HUES6 (cell line): ENCODE measurements around the gene EEFSEC.

ENCODE experiments used
- H3K27ac ChIP-seq: 2 replicates; pipeline ENCODE4 v1.7.0; 2013; ENCODE audit warnings: low read depth, mild to moderate bottlenecking, low read length, inconsistent platforms
- H3K27me3 ChIP-seq: 2 replicates; pipeline ENCODE4 v1.6.1; 2013; ENCODE audit warnings: low read length; ENCODE audit not compliant: control insufficient read depth, insufficient read depth
- H3K36me3 ChIP-seq: 2 replicates; pipeline ENCODE4 v1.6.1; 2013; ENCODE audit warnings: low read length; ENCODE audit not compliant: control insufficient read depth, insufficient read depth
- H3K4me1 ChIP-seq: 2 replicates; pipeline ENCODE4 v1.6.1; 2013; ENCODE audit warnings: low read length; ENCODE audit not compliant: control insufficient read depth, insufficient read depth
- H3K4me3 ChIP-seq: 2 replicates; pipeline ENCODE4 v1.5.1; 2013; ENCODE audit warnings: low read depth, low read length
- H3K9ac ChIP-seq: one replicate; pipeline ENCODE4 v1.6.1; 2013; ENCODE audit warnings: mild to moderate bottlenecking, low read length
- H3K9me3 ChIP-seq: 2 replicates; pipeline ENCODE4 v1.6.1; 2013; ENCODE audit warnings: low read depth, low read length; ENCODE audit not compliant: control insufficient read depth, insufficient read depth

Gene EEFSEC

GRCh38 chr3:128321418-128321817 is 168.1 kb downstream of the EEFSEC start:
- Histone ChIP-seq H3K9me3 (no peaks in the 10 kb centered on the region), H3K27me3 (no peaks in the 10 kb centered on the region), H3K9ac (no peak overlapping the region), H3K4me1 (no peaks in the 10 kb centered on the region), H3K36me3 (no peaks in the 10 kb centered on the region), H3K4me3 (no peak overlapping the region), H3K27ac (no peak overlapping the region)

DNA sequence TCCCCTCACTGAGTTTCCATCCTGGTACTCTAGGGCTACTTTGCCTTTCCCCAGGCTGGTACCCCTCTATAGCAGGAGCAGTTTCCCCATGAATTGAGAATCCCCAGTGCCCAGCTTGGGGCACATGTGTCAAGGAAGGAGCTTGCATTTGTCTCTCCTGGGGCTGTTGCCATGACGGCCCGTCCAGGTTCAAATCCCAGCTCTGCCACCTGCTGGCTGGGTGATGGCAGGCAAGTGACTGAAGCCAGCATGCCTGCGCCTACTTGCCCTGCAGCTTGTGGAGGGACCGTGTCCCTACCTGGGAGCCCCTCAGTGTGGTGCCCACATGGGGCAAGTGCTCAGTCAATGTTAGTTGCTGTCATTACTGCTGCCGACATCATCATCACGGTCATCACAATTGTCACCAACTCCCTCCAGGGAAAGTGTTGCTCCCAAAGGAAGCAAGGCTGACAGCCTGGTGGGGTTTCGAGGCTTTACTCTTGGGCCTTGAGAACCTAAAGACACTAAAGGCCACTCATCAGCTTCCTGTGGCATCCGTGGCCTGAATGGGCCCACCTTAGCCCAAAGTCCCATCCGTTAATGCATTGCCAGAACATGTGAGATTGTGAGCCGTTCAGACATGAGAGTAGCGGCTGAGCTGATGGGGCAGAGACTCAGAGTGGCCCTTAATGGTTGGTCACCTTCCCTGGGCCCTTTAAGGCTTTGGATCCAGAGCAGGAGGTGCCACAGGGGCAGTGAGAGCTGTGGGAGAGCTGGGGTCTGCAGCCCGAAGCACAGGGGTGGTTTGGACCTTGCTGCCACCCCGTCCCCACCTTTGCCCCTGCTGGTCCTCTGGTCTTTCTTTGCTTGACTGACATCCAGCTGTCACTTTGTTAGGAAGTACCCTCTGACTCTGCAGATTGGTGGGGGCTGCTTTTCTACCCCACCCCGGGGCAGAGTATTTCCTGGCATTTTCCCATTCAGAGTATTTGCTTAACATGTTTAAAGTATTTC is 169.0 kb downstream of the EEFSEC start:
- Histone ChIP-seq H3K4me3 (no peak overlapping the region), H3K36me3 (no peaks in the 10 kb centered on the region)

GRCh38 chr3:128323206-128324081 is 170.2 kb downstream of the EEFSEC start:
- Histone ChIP-seq H3K27ac (no peak overlapping the region), H3K9me3 (no peaks in the 10 kb centered on the region), H3K4me1 (no peaks in the 10 kb centered on the region), H3K27me3 (no peaks in the 10 kb centered on the region), H3K9ac (no peak overlapping the region), H3K36me3 (no peaks in the 10 kb centered on the region), H3K4me3 (no peak overlapping the region)

More for the DNA sequence above, 169.0 kb downstream of the EEFSEC start:
- no peaks in the 10 kb centered on the region for H3K4me1 ChIP-seq
- no peak overlapping the region for H3K9ac ChIP-seq
- H3K27me3 ChIP-seq = no peaks in the 10 kb centered on the region
- no peak overlapping the region for H3K27ac ChIP-seq
- no peaks in the 10 kb centered on the region for H3K9me3 ChIP-seq

DNA sequence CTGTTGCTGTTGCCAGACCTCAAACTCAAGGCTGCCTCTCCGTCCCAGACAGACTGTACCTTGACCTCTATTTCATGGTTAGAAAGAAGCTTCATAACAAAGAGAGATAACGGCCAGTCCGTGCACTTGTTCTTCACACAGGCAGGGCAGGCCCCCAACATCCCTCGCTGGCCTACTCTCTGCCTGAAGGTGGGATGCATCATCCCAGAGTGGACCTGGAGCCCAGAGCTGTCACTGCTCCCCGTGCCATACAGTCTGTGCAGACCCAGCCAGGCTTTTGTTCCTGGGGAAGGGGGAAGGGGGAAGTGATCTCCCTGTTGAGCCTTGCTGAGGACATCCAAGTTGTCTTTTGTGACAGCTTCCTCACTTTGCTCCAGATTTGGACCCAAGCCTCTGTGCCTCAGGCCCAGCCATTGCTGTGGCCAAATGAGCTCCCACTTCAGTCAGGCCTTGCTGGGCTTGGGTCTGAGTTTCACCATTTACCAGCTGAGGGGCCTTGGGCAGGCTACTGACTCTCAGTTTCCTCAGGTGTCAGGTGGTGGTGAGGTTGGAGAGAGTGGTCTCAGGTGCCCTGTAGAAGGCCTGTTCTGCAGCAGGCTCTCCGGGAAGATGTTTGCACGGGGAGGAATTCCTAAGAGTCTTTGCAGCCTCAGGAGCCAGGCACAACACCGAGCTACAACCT is 171.8 kb downstream of the EEFSEC start:
- no peaks in the 10 kb centered on the region for H3K27me3 ChIP-seq
- H3K4me3 ChIP-seq = no peak overlapping the region
- H3K27ac ChIP-seq = no peak overlapping the region
- no peaks in the 10 kb centered on the region for H3K36me3 ChIP-seq
- H3K9me3 ChIP-seq = no peaks in the 10 kb centered on the region
- no peak overlapping the region for H3K9ac ChIP-seq
- H3K4me1 ChIP-seq = no peaks in the 10 kb centered on the region

GRCh38 chr3:128326051-128326823 is 173.0 kb downstream of the EEFSEC start:
- H3K27ac ChIP-seq = no peak overlapping the region
- H3K27me3 ChIP-seq = no peaks in the 10 kb centered on the region
- no peak overlapping the region for H3K9ac ChIP-seq
- no peaks in the 10 kb centered on the region for H3K36me3 ChIP-seq
- H3K9me3 ChIP-seq = no peaks in the 10 kb centered on the region
- H3K4me3 ChIP-seq = no peak overlapping the region
- H3K4me1 ChIP-seq = no peaks in the 10 kb centered on the region

GRCh38 chr3:128327606-128328031 is 174.3 kb downstream of the EEFSEC start:
- no peaks in the 10 kb centered on the region for H3K9me3 ChIP-seq
- H3K4me3 ChIP-seq = no peak overlapping the region
- H3K27ac ChIP-seq = no peak overlapping the region
- no peak overlapping the region for H3K9ac ChIP-seq
- H3K27me3 ChIP-seq = no peaks in the 10 kb centered on the region
- no peaks in the 10 kb centered on the region for H3K36me3 ChIP-seq
- no peaks in the 10 kb centered on the region for H3K4me1 ChIP-seq

GRCh38 chr3:128328546-128329458 is 175.5 kb downstream of the EEFSEC start:
- no peaks in the 10 kb centered on the region for H3K36me3 ChIP-seq
- H3K9me3 ChIP-seq = no peaks in the 10 kb centered on the region
- no peak overlapping the region for H3K4me3 ChIP-seq
- no peak overlapping the region for H3K9ac ChIP-seq
- H3K27me3 ChIP-seq = no peaks in the 10 kb centered on the region
- no peak overlapping the region for H3K27ac ChIP-seq
- no peaks in the 10 kb centered on the region for H3K4me1 ChIP-seq

GRCh38 chr3:128329491-128330213 is 176.4 kb downstream of the EEFSEC start:
- Histone ChIP-seq H3K4me3 (no peak overlapping the region), H3K9me3 (no peaks in the 10 kb centered on the region), H3K9ac (no peak overlapping the region), H3K27me3 (no peaks in the 10 kb centered on the region), H3K36me3 (no peaks in the 10 kb centered on the region), H3K4me1 (no peaks in the 10 kb centered on the region), H3K27ac (no peak overlapping the region)

- H3K4me1 ChIP-seq = peaks cover 1% of the 10 kb centered on the region; the same call in 1 of the 2 replicates
- H3K27ac ChIP-seq = no peak overlapping the region
- no peaks in the 10 kb centered on the region for H3K36me3 ChIP-seq
- H3K4me3 ChIP-seq = no peak overlapping the region
- H3K9ac ChIP-seq = no peak overlapping the region
- H3K9me3 ChIP-seq = no peaks in the 10 kb centered on the region
- no peaks in the 10 kb centered on the region for H3K27me3 ChIP-seq
These were observed 177.0 kb downstream of the EEFSEC start for GRCh38 chr3:128330214-128330842.
